Gastroesophageal sphincter (tissue), 4 donors: ENCODE data around the gene CEP135. TPM values are rescaled to one million over a fixed set of nuclear protein-coding genes. Genes with fewer than 3 reads are reported as not detected.
A peak's percentile ranks its signal among the peaks of the same experiment; 100 is the strongest.

ENCODE experiments used
- ATAC-seq: fragments of 150-250 bp; one replicate; pipeline ENCODE4 v1.9.1; 2016; ENCODE audit warnings: mild to moderate bottlenecking, moderate library complexity
- H3K27ac ChIP-seq, 4 donors: fragments of 200-600 bp; sonication (generic) in 3 of 4; 1 replicate in 3 of 4; 2 replicates in 1 of 4; pipeline ENCODE4 v1.5.1; 2016 to 2019
- H3K27me3 ChIP-seq: fragments of 200-600 bp; sonication (generic); one replicate; pipeline ENCODE4 v1.5.1; 2019
- H3K36me3 ChIP-seq, 2 donors: fragments of 200-600 bp; sonication (generic); one replicate each; pipeline ENCODE4 v1.5.1; 2019; ENCODE audit warnings: control low read depth in 1 of 2
- H3K4me1 ChIP-seq, 3 donors: fragments of 200-600 bp; sonication (generic); 1 replicate in 2 of 3; 2 replicates in 1 of 3; pipeline ENCODE4 v1.5.1; 2016 to 2019; ENCODE audit warnings: control low read depth in 2 of 3
- H3K4me3 ChIP-seq, 2 donors: fragments of 200-600 bp; sonication (generic); one replicate each; pipeline ENCODE4 v1.5.1; 2019; ENCODE audit warnings: mild to moderate bottlenecking in 1 of 2, moderate library complexity in 1 of 2
- H3K9me3 ChIP-seq, 3 donors: fragments of 200-600 bp; sonication (generic); one replicate each; pipeline ENCODE4 v1.5.1; 2017 to 2019; ENCODE audit warnings: control low read depth in 2 of 3
- EP300 ChIP-seq: sonication (generic); formaldehyde crosslinking; IDR thresholded peaks from one replicate; pipeline ENCODE4 v1.6.1; 2017; ENCODE audit warnings: antibody characterized with exemption, mild to moderate bottlenecking
- POLR2A ChIP-seq, 2 donors: fragments of 450-650 bp; IDR thresholded peaks; one replicate each; pipeline ENCODE4 v1.6.1; 2017; ENCODE audit warnings: antibody characterized with exemption in 2 of 2, mild to moderate bottlenecking in 2 of 2, moderate library complexity in 1 of 2
- POLR2AphosphoS5 ChIP-seq: sonication (generic); formaldehyde crosslinking; IDR thresholded peaks from one replicate; pipeline ENCODE4 v1.6.1; 2017; ENCODE audit warnings: antibody characterized with exemption
- WGBS, 2 donors: methylation state at CpG; one replicate each; pipeline ENCODE4 v1.1.5; 2018; ENCODE audit warnings: low coverage in 1 of 2; 5-methylcytosine and 5-hydroxymethylcytosine counted together
- total RNA-seq, 4 donors: library from RNA; depleted of rRNA; stranded (reverse); fragments of >200 nt; gene quantifications; one replicate each; pipeline ENCODE4 v1.1.0, GENCODE V29; 2016
- TF ChIP-seq, protein P1 (sequence below), 4 experiments: fragments of 200-600 bp in 2 of 4; fragments of 450-650 bp in 2 of 4; sonication (generic) in 1 of 4; IDR thresholded peaks; one replicate each; pipeline ENCODE4 v1.5.1; 2017 to 2019; ENCODE audit warnings: antibody characterized with exemption in 4 of 4, mild to moderate bottlenecking in 2 of 4, moderate library complexity in 2 of 4

CEP135 gene
- total RNA-seq, 4 donors from 2014 or later, result 4.5 to 5.3 (median 4.7) TPM

DNA sequence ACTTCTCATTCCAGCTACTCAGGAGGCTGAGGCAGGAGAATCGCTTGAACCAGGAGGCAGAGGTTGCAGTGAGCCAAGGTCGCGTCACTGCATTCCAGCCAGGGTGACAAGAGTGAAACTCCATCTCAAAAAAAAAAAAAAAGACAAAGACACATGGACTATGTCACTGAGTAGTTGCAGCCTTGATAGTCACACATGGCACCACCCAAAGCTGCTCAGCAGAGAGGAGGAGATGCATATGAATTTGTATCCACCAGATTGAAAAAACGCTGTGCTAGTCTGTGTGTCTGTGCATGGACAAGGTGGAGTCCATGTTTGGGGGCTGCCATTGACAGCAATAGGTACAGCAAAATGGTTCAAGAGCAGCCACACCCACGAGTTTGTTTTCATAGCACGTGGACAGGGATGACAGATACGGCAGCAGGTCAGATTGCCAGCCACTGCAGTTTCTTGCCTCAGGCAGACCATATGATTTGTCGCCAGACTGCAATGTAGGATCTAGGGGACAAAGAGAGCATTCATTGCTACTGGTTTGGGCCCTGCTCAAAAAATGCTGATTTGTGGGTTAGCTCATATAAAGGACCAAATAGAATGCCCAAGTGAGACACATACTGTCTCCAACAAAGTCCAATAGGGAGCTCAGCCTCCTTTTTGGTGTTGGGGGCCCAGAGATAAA is 89.9 kb downstream of the CEP135 start:
- no peak for TF ChIP-seq POLR2A (IDR thresholded peaks at IDR 0.05)
- TF ChIP-seq EP300, result no peak
- no peak for TF ChIP-seq POLR2AphosphoS5
- TF ChIP-seq, protein P1, sequence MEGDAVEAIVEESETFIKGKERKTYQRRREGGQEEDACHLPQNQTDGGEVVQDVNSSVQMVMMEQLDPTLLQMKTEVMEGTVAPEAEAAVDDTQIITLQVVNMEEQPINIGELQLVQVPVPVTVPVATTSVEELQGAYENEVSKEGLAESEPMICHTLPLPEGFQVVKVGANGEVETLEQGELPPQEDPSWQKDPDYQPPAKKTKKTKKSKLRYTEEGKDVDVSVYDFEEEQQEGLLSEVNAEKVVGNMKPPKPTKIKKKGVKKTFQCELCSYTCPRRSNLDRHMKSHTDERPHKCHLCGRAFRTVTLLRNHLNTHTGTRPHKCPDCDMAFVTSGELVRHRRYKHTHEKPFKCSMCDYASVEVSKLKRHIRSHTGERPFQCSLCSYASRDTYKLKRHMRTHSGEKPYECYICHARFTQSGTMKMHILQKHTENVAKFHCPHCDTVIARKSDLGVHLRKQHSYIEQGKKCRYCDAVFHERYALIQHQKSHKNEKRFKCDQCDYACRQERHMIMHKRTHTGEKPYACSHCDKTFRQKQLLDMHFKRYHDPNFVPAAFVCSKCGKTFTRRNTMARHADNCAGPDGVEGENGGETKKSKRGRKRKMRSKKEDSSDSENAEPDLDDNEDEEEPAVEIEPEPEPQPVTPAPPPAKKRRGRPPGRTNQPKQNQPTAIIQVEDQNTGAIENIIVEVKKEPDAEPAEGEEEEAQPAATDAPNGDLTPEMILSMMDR (IDR thresholded peaks at IDR 0.05), result no peak
- Histone ChIP-seq H3K27me3 (peaks cover 5% of the 10 kb centered on the region), H3K36me3 (no peaks in the 10 kb centered on the region), H3K4me3 (no peak overlapping the region), H3K27ac (no peak overlapping the region), H3K4me1 (no peaks in the 10 kb centered on the region), H3K9me3 (no peaks in the 10 kb centered on the region)
- WGBS, 2 donors, result 72 to 79% methylated on average over 5 to 7 of the region's 8 CpGs
- no peak for ATAC-seq

DNA sequence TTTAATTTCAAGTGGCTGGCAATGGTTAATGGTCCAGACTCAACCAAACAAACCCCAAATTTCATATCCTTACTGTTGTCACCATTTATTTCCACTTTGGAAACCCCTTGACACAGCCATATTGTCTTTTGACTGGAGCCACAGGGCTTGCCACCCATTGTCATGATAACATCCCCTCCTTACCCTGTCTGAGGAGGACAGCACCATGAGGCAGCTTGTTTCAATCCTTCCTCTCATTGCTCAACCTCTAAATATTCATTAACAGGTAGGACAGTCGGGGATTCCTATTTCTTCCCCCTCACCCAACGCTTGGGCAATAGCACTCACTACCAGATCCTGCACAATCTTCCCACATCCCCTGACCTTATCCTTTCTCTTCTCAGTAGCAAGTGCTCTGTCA is 92.1 kb downstream of the CEP135 start:
- no peak for ATAC-seq
- H3K27me3 ChIP-seq, result peaks cover 5% of the 10 kb centered on the region
- 41 to 69% methylated on average over 2 of the region's 2 CpGs for WGBS, 2 donors

DNA sequence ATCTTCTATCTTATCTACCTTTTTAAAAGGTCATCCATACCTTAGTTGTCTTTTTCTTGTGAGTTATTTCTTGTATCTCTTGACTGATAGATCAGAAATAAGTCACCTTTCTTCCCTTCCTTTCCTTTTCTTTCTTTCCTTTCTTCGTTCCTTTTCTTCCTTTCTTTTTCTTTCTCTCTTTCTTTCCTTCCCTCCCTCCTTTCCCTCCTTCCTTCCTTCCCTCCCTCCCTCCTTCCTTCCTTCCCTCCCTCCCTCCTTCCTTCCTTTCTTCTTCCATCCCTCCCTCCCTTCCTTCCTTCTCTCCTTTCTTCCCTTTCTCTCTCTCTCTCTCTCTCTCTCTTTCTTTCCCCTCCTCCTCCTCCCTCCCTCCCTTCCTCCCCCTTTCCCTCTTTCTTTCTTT is 93.5 kb downstream of the CEP135 start:
- no peak for ATAC-seq
- no peaks in the 10 kb centered on the region for H3K9me3 ChIP-seq
- peaks cover 5% of the 10 kb centered on the region for H3K27me3 ChIP-seq
- H3K36me3 ChIP-seq, result no peaks in the 10 kb centered on the region
- no peaks in the 10 kb centered on the region for H3K4me1 ChIP-seq
- no peak overlapping the region for H3K4me3 ChIP-seq
- WGBS, 2 donors, result 73 to 92% methylated on average over 1 of the region's 1 CpG
- TF ChIP-seq, protein P1 (IDR thresholded peaks at IDR 0.05), result no peak
- no peak for TF ChIP-seq POLR2A (IDR thresholded peaks at IDR 0.05)
- TF ChIP-seq EP300, result no peak
- no peak for TF ChIP-seq POLR2AphosphoS5
- no peak overlapping the region for H3K27ac ChIP-seq

More for the DNA sequence above, 92.1 kb downstream of the CEP135 start:
- Histone ChIP-seq H3K4me3 (no peak overlapping the region), H3K36me3 (no peaks in the 10 kb centered on the region), H3K9me3 (no peaks in the 10 kb centered on the region), H3K4me1 (no peaks in the 10 kb centered on the region), H3K27ac (no peak overlapping the region)
- no peak for TF ChIP-seq POLR2AphosphoS5
- no peak for TF ChIP-seq EP300
- TF ChIP-seq, protein P1 (IDR thresholded peaks at IDR 0.05), result no peak
- TF ChIP-seq POLR2A (IDR thresholded peaks at IDR 0.05), result no peak

DNA sequence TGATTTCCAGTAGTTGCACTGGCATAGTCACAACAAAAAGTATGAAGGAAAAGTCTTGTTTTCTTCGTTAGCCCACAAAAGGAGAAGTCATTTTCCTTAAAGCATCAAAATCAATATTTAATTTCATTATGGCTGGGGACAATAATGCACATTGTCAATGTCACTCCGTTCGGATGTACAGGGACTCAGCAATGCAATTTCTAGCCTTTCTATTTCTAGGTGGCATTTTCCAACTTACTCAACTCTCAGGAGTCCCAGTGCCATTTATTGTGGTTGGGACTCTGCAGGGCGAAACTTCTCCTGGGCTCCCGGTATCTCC is 99.6 kb downstream of the CEP135 start:
- Histone ChIP-seq H3K4me3 (peak overlapping the region in 1 of 2 donors; percentile 65), H3K27ac (peak overlapping the region in 1 of 4 donors; percentile 37), H3K4me1 (peaks cover 0 to 19% (median 11%) of the 10 kb centered on the region in 3 donors), H3K27me3 (peaks cover 49% of the 10 kb centered on the region), H3K9me3 (no peaks in the 10 kb centered on the region), H3K36me3 (no peaks in the 10 kb centered on the region)
- TF ChIP-seq POLR2A (IDR thresholded peaks at IDR 0.05) (no peak), EP300 (no peak), POLR2AphosphoS5 (no peak)
- TF ChIP-seq, protein P1 (IDR thresholded peaks at IDR 0.05), result no peak
- ATAC-seq, result no peak
- 26 to 55% methylated on average over 3 of the region's 5 CpGs for WGBS, 2 donors

DNA sequence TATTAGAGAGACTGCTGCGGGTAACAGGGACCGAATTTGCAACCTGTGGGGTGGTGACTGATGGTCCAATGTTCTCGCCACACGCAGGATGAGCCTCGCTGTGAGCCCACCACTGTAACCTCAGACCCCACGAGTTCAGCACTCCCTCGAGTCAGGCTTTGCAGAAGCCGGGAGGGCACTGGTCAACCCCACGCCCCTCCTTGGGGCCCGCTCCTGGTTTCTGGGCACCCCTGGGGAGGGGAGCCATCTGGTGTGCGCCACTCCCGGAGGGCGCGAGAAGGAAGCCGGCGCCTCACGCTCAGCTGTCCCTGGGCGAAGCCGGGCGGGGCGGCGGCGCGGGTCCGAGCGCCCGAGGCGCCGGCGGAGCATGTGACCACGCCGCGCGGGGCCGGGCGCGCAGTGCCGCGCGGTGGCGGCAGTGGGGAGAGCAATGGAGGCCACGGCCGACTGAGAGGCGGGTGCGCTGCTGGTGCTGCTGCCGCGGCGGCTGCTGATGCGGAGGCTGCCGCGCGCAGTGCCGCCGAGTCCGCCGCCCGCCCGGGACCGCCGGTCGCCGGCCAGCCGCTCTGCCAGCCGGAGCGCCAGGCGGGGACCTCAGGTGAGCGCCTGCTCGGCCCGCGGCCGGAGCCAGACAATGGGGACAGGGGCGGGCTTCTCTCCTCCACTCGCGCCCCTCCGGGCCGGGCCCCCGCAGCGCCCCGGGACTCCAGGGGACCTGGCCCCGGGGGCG is 100.1 kb downstream of the CEP135 start:
- H3K4me1 ChIP-seq, result peaks cover 0 to 19% (median 11%) of the 10 kb centered on the region in 3 donors
- peak overlapping the region in 1 of 4 donors; percentile 37 for H3K27ac ChIP-seq
- TF ChIP-seq POLR2A (IDR thresholded peaks at IDR 0.05), result no peak
- TF ChIP-seq, protein P1 (IDR thresholded peaks at IDR 0.05), result peak in 2 of 4 experiments; percentile 26 to 27
- peak overlapping the region; percentile 44 to 65 for H3K4me3 ChIP-seq
- H3K27me3 ChIP-seq, result peaks cover 54% of the 10 kb centered on the region
- whole genome bisulfite sequencing, 2 donors, result no CpG with 5 or more reads among the region's 81 CpGs
- peak; percentile 82 for ATAC-seq
- H3K9me3 ChIP-seq, result no peaks in the 10 kb centered on the region
- no peaks in the 10 kb centered on the region for H3K36me3 ChIP-seq
